GM19468 (cell line): ENCODE results near the gene EDN2.

ENCODE experiments used
- ATAC-seq: cut with Tn5 transposase; IDR thresholded peaks from one replicate; pipeline ENCODE4 v1.9.1; 2021; ENCODE audit warnings: mild to moderate bottlenecking, moderate library complexity, moderate number of reproducible peaks; ENCODE audit not compliant: unreplicated experiment; ENCODE audit errors: extremely low read depth

The EDN2 gene

DNA sequence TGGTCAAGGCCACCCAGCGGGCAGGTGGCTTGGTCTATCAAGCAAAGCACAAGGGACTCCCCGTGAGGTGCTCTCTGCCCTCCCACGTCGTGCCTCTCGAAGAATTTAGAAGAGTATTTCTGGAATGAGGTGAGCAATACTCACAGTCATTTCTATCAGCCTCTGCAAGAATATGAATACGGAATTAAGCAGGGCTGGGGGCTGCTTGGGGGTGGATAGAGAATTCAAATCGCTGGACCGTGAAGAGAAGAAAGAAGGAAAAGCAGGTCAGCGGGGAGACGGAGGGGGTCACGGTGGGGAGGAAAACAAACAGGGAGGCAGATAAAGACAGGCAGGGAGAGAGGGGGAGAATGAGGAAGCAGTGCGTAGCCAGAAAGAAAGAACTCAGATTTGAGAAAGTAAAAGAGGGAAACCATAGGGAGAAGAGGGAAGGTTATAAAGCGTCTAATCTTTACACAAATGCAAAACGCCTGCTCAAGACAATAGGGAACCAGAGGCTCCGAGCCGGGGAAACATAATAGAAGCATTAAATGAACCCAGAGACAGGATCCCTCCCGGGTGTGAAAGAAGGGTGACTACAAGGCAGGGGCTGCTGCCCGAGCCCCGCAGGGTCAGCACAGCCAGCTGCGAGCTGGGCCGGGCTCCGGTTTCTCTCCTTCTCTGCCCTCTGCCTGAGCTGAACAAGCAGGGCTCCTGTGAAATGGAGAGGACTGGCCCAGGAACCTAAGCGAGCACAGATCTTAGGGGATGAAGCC lies 2.1 kb upstream of the EDN2 start:
- no peak for ATAC-seq

DNA sequence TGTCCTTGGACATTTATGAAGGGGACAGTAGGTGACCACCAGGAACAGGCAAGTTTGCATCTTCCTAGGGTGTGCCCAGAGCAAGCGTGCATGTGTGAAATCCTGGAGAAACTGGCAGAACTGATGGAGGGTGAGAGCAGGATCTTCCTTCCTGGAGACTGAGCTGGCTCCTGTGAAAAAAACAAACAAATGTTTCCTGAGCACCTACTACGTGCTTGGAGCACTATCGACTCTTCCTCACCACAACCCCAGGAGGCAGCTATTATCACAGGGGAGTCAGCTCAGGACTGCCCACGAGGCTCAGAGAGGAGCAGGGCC lies 1.5 kb upstream of the EDN2 start:
- no peak for ATAC-seq

DNA sequence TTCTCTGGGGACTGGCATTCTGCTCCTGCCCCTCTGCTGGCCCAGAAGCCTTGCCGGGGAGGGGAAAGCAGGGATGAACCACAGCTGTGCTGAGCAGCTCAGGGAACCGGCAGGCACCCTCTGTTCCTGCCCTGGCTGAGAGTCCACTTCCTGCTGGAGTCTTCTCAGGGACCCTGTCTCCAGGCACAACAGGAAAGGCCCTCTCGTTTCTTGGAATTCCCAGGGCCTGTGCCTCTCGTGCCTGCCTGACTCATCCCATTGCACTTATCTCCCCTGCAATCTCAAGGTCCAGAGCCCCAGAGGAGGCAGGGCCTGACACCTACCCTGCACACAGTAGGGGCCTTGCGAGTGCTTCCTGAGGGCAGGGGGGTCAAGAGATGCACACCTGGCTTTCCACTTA lies 1.1 kb upstream of the EDN2 start:
- ATAC-seq, result no peak

DNA sequence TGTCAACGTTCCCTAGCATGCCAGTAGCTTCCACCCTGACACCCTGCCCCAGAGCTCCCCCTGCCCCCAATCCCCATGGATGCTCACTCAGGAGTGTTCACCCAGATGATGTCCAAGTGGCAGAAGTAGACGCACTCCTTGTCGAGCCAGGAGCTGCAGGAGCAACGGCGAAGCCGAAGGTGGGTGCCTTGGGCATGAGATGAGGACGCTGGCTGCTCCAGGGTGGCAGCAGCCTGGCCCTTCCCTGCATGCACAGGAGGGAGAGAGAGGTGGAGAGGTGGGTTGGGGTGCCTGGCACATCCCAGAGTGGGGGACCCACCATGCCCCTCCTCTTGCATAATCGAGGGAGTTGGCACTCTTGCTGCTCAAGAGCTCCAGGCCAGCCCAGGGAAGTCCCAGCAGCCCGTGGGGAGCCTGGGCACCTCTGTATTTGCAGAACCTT lies 502 bp downstream of the EDN2 start:
- ATAC-seq, result no peak

DNA sequence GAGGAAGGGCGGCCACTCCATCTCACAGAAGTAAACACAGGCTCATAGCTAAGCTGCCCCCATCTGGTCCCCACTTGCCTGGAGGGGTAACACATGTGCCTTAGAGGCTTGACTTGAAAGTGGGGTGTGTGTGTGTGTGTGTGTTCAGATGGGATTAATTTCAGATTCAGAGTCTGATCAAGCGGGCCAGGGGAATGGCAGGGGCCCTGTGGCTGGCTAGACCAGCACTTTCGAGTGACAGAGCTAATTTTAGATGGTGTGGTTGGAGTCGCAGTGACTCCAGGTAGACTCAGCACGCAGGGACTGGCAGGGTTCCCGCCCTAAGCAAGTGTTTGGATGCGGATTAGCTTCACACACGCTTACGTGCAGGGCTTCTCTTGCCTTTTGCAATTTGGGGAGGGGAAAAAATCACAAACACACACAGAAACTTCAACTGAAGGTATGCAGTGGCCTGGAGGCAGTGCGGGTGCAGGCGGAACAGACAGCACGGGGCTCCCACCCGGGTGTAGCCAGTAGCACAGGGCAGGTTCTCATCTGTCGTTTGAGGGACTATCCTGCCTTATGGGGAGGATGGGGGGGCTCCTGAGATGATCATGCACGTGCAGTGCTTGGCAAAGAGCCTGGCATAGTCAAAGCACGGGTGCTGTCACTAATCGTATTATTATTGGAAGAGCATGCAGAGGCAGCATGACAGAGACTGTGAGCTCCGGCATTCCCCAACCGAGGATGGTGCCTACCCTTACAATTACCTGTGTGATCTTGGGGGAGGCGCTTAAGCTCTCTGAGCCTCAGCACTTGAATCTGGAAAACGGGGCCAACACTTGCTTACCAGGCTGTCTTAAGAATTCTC lies 1.3 kb downstream of the EDN2 start:
- ATAC-seq, result no peak

DNA sequence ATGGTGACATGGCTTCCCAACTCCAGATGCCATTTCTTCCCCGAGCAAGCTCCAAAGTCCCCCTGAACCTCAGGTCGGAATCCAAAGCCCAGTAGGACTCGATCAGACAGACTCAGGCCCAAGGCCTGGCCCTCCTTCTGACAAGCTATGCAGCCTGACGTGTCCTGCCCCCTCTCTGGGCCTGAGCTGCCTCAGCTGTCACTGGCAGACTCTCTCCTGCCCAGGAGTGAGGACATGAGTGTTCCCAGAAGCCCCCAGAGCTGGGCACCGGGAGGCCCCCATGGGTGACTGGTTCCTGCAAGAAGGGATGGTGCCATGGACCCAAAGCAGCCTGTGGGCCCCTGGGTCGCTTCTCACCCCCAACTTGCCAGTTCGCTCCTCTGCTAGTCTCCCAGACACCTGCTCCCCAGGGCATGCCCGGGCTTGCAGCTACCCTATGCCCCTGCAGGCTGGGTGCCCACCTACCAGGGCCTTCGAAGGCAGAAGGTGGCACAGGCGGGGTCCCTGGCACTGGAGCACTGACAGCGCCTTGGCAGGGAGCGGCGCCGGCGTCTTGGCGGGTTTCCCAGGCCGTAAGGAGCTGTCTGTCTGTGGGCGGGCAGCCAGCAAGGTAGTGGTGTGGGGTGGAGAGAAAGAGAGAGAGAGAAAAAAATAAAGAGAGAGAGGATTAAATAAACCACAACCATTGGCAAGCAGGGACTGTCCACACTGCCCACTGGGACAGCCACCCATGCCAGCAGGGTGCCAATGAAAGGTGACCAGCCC lies 2.3 kb downstream of the EDN2 start:
- no peak for ATAC-seq

DNA sequence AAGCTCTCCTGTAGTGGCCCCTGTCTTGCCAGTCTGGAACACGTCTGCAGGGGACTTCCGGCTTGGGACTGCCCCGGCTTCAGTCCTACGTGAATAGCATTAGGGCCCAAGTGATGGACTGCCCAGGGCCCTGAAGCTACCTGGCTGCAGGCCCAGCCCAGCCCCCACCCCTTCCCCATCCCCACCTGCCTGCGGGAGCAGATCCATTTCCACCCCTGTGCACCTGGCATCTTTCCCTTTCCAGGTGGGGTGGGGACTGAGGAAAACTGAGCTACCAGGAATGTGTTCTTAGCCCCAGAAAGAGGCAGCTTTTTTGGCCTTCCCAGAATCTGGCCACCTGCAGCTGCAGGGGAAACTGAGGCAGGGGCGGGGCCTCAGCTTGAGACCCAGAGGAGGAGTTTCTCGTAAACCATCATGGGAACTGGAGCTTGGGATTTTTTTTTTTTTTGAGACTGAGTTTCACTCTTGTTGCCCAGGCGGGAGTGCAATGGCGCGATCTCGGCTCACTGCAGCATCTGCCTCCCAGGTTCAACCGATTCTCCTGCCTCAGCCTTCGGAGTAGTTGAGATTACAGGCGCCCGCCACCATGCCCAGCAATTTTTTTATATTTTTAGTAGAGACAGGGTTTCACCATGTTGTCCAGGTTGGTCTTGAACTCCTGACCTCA lies 3.2 kb downstream of the EDN2 start:
- ATAC-seq, result no peak

DNA sequence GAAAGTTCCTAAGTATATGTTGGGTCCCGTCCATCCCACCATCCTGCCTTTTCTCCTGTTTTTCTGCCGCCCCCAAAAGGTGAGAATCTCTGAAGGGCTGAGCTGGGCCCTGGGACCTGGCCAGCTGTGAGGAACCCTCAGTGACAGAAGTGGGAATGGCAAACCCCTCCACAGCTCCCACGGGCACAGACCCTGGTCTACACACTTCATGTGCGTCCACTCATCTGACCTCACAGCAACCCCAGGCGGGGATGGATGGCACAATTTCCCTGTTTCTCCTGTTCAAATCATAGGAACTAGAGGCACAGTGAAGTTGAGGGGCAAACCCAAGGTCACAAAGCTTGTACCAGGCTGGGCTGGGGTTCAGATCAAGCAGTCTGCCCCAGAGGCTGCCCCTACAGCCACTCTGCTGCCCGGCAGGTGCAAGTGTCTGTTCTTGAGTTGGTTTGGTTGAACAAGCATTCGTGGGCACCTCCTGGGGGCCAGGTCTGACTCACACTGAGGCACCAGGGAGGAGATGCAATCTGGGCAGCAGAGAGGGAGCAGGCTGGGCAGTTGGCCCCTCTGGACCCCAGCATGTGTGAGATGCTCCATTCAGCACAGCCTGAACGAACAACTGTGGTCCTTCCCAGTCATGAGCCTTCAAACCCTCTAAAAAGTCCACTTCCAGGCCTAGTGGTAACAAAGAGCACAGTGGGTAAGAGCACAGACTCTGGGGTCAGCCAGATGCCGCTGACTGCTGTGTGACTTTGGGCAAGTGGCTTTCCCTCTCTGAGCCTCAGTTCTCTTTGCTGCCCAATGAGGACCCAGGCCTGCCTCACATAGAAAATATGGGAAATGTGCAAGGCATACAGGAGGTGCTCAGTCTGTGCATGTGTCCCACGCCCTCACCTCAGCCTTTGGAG lies 4.0 kb downstream of the EDN2 start:
- no peak for ATAC-seq

DNA sequence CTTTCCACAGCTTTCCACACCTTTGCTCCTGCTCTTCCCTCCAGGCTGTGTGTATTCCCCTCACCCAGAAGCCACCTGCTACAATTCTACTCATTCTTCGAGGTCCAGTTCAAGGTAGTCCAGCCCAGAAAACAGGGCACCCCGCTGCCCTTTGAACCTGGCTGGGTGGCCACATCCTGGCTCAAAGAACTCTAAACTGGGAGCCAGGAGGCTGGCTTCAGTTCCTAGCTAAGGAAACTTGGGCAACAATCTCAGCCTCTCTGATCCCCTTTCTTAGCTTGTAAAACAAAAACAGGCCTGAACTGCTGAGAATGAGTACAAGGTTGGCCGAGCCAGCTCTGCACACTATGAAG lies 4.7 kb downstream of the EDN2 start:
- ATAC-seq, result no peak

DNA sequence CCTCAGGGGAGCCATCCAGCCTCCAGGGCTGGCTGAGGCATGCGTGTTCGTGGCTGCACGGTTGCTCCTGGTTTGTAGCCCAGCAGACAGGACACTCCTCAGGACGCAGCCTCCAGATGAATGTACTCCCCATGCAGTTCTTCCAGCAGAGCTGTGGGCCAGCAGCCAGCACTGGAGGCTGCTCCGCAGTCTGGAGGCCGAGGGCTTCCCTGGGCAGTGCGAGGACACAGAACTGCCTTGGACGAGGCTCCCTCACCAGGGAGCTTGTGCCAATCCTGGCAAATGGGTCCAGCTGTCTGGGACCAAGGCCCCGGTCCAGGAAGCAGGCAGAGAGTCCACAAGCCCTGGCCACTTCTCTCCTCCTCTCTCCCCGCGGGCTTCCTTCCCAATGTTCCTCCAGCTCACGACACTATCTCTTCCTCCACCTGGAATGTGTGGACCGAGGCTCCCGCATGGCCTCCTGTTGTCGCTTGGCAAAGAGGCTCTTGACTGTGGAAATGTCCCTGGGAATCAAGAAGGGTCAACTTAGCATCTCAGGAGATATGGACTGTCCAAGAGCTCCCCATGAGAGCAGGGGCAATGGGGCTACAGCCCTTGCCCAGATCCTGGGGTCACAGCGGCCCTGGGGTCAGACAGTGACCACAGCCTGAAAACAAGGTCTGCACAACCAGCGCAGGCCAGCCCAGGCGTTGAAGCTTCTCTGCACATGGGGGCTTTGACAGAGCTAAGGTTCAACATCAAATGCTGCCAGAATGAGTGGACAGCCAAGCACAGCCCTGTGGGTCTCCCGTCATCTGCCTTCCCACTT lies 5.3 kb downstream of the EDN2 start:
- no peak for ATAC-seq

DNA sequence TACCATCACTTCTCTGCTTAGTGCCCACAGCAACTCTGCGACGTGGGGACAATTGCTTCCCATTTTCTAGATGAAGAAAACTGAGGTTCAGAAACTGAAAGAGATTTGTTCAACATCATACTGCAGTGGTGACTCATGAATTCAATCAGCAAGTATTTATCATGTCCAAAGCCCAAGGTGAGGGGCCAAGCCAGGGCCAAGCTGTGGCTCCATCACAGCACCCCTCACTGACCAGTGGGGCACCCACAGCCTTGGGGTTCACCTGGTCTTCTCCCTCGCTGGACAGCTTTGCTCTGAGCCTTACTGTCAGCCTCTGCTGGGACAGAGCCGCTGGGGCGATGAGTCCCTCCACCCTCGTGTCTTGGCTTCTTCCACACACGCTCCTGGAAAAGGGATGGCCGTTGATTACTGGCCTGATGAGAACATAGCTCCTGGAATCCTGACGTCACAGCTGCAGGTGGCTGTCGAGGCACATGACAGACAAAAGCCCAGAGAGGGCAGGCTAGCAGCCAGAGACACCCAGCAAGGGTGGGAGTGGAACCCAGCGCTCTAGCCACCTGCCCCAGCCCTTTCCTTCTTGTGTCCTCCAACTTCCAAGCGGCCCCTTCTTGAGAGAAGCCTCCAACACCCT lies 6.2 kb downstream of the EDN2 start:
- no peak for ATAC-seq

DNA sequence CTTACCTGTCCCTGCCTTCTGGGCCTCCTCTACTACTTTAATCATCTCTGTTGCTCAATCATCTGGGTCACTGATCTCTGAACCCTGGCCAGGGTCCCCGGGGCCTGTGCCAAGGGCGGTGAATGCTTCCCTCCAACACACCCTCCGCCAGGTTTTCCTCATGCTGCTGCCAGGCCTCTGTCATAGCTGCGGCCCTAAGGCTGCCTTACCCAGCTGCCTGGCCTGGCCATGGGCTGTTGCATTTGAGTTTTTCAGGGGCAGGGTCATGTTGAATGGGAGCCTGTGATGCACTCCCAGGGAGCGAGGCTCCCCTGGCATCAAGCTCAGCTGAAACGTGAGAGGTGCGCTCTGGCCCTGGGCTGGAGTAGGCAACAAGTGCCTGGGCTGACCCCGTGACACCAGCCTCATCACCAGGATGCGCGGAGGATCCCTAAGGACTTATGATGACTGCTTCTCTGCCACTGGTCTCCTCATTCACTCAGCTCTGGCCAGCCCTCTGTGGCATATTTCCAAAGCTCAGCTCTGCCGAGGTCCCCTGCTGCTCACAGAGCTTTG lies 7.6 kb downstream of the EDN2 start:
- ATAC-seq, result no peak

DNA sequence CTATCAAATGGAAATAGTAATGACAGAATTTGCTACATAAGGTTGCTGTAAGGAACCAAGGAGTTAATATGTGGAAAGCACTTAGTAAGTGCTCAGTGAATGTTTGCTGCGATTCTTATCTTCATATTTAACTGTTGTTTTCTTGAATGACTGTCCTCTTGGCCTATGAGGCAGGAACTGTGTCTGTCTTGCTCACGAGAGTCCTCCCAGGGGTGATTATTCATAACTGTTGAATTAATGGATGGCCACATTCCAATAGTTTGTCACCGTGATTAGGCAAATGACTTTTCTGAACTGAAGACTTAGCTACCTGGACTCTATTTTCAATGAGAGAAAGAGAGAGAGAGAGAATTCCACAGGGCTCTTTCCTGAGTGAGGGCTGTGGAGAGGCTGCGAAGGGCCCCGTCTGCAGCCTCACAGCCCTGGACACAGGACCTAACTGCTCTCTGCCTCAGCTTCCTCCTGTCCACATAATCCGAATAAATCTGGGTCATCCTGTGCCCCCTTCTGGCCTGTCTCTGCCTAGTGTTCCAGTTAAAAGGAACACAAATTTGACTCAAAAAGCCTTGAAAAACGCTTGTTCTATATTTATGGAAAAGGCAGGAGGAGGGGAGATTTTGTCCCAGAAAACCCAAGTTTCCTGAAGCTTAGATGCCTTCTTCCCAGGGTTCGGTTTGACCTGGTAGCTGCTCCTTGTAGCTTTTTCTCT lies 8.5 kb downstream of the EDN2 start:
- ATAC-seq, result no peak

DNA sequence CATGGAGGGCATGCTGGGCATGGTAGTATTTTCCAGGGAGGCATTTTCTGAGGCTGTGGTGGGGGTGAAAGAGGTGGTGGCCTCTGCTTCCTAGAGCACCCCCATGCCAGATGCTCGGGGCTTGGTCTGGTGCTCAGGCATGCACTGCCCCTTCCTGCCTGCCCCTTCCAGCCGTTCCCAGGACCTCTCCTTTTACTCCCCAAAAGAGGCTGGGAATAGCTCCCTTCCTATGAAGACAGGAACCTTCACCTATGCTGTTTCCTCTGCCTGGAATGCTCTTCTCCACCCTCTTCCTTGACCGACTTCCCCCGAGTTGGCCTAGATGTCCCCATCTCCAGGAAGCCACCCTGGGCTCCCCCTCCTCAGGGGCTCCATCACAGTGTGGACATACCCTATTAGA lies 9.1 kb downstream of the EDN2 start:
- no peak for ATAC-seq

DNA sequence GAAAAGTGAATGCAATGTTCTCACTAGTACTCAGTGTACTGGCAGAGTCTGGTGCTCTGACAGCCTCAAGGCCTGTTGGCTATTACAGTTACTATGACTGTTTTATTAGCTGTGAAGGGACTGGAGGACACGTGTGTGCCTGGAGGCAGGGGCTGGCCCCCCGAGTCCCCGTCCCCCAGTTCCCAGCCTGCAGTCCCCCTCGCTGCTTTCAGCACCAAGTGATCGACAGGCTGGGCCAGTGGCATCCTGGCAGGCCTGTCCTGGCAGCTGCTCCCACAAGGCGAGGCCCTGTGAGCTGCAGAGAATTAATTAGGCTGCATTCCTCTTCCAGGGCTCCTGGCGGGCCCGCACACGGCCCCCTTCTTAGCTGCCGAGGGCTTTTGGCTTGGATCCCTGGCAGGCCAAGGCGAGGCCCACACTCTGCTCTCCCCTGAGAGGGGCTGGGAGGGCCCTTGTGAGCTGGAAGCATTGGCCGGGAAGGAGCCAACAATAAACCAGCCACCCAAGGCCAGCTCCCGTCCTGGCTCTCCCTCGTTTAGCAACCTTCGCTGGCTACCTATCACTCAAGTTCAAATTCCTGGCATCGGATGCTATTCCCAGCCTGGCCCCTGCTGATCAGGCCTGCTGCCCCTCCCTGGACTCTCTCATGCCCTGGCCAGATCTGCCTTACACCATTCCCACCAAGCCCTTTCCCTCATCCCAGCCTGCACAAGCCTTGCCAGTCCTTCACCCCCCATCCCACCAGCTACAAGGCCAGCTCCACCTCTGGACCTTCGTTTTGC lies 9.8 kb downstream of the EDN2 start:
- ATAC-seq, result no peak

DNA sequence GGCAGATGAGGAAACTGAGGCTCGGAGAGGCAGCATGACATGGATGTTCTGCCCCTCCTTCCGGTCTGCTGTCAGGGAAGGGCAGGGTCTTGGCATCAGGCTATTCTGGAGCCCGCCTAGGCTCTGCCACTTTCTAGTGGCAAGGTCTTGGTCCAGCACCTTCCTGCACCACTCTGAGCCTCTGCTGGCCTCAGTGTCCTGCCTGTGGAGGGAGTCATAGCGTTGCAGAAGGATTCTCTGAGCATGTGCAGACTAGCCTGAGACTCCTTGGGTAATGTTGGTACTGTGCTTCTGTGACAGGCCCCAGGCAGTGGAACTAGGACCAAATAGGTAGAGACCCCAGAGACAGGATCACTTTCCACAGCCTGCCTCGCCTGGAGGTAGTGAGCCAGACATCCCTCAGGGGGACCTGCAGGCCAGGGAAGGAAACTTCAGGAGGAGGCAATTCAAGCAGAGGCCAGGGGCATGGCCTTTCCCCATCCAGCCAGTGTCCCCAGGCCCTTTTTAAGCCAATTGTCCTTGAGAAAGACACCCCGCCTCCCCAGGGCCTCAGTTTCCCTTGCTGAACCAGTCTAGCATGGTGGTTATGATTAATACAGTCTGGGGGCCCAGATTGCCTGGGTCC lies 10.6 kb downstream of the EDN2 start:
- ATAC-seq, result no peak
